K562 (cell line): Measurements from ENCODE around the gene PHYKPL. TPM values are rescaled to one million over a fixed set of nuclear protein-coding genes. Genes with fewer than 3 reads are reported as not detected.

Source experiments
- BCOR ChIP-seq: fragments of 450-650 bp; IDR thresholded peaks from 2 replicates; pipeline ENCODE4 v1.6.1; 2016
- CSDE1 ChIP-seq, 2 experiments: fragments of 450-650 bp; IDR thresholded peaks; 2 replicates each; pipeline ENCODE4 v1.6.1; 2016; ENCODE audit warnings: mild to moderate bottlenecking in 1 of 2
- CXXC5 ChIP-seq: fragments of 250-450 bp; sonication (Bioruptor Pico); IDR thresholded peaks from 2 replicates; pipeline ENCODE4 v1.8.0; 2022; ENCODE audit warnings: inconsistent platforms, mild to moderate bottlenecking, moderate library complexity
- FOXK2 ChIP-seq, 2 experiments: fragments of 450-650 bp; IDR thresholded peaks in 1 of 2; conservative IDR thresholded peaks in 1 of 2; 2 replicates each; pipeline ENCODE4 v1.6.1; 2016; ENCODE audit warnings: low read depth in 2 of 2, mild to moderate bottlenecking in 1 of 2
- GATAD2B ChIP-seq: fragments of 450-650 bp; IDR thresholded peaks from 2 replicates; pipeline ENCODE4 v1.6.1; 2017; ENCODE audit warnings: mild to moderate bottlenecking, borderline replicate concordance
- NR0B1 ChIP-seq: fragments of 450-650 bp; IDR thresholded peaks from one replicate; pipeline ENCODE4 v1.6.1; 2018; ENCODE audit warnings: mild to moderate bottlenecking, moderate library complexity; ENCODE audit not compliant: partially characterized antibody
- NRF1 ChIP-seq, 2 experiments: fragments of 450-650 bp; IDR thresholded peaks in 1 of 2; conservative IDR thresholded peaks in 1 of 2; 2 replicates each; pipeline ENCODE4 v1.6.1; 2014; ENCODE audit warnings: mild to moderate bottlenecking in 2 of 2
- PHB ChIP-seq: fragments of 250-450 bp; sonication (Bioruptor Pico); IDR thresholded peaks from 2 replicates; pipeline ENCODE4 v1.5.0; 2021
- POLR2AphosphoS2 ChIP-seq: IDR thresholded peaks from 2 replicates; pipeline ENCODE4 v1.6.1; 2012; ENCODE audit warnings: low read length, improper control_type of control experiment
- RAD51 ChIP-seq: fragments of 450-650 bp; IDR thresholded peaks from 2 replicates; pipeline ENCODE4 v1.7.1; 2016; ENCODE audit warnings: low read depth, mild to moderate bottlenecking, borderline replicate concordance
- RBM39 ChIP-seq: fragments of 200-400 bp; formaldehyde crosslinking; optimal IDR thresholded peaks from 2 replicates; pipeline ENCODE3; 2018; ENCODE audit warnings: low read depth, low read length
- XRCC5 ChIP-seq: fragments of 200-400 bp; formaldehyde crosslinking; IDR thresholded peaks from 2 replicates; pipeline ENCODE4 v1.6.1; 2017; ENCODE audit warnings: low read depth, mild to moderate bottlenecking, low read length
- ZFP1 ChIP-seq: fragments of 450-650 bp; formaldehyde crosslinking; IDR thresholded peaks from 2 replicates; pipeline ENCODE4 v1.4.0; 2020; ENCODE audit warnings: mild to moderate bottlenecking, mixed read lengths
- ZNF41 ChIP-seq: fragments of 250-450 bp; sonication (Bioruptor Pico); conservative IDR thresholded peaks from 2 replicates; pipeline ENCODE4 v1.4.0; 2020; ENCODE audit warnings: mild to moderate bottlenecking
- ZNF512 ChIP-seq: IDR thresholded peaks from 2 replicates; pipeline ENCODE4 v1.6.1; 2016; ENCODE audit warnings: missing genetic modification characterization, missing compliant biosample characterization
- ZNF584 ChIP-seq: fragments of 200-800 bp; sonication (Bioruptor generic); IDR thresholded peaks from 2 replicates; pipeline ENCODE4 v1.6.1; 2016; ENCODE audit warnings: low read depth, mild to moderate bottlenecking, missing genetic modification characterization, missing compliant biosample characterization
- ZNF707 ChIP-seq: fragments of 250-450 bp; sonication (Bioruptor Pico); conservative IDR thresholded peaks from 2 replicates; pipeline ENCODE4 v1.8.0; 2022; ENCODE audit warnings: inconsistent platforms, mild to moderate bottlenecking, moderate library complexity
- polyA plus RNA-seq, 8 experiments: library from polyadenylated mRNA; depleted of rRNA in 4 of 8; stranded (reverse) in 5 of 8; unstranded in 3 of 8; fragments of >200 nt; fragmentation: Nextera tagmentation in 2 of 8; fragmentation: Illumina TruSeq in 1 of 8; extraction: Ambion mirVana in 2 of 8; extraction: Trizol in 1 of 8; gene quantifications; 2 replicates each; pipeline versions ENCODE4 v1.2.1 to v1.2.3, GENCODE V29; 2011 to 2014; ENCODE audit warnings: inconsistent platforms in 1 of 8, missing spikeins in 1 of 8
- total RNA-seq, 7 experiments: library from RNA; depleted of rRNA in 6 of 7; stranded (reverse); fragments of >200 nt in 6 of 7; fragmentation: Illumina TruSeq in 2 of 7; extraction: Trizol in 2 of 7; gene quantifications; 2 replicates each; pipeline versions ENCODE4 v1.2.1 to v1.2.3, GENCODE V29; 2011 to 2021; ENCODE audit warnings: low replicate concordance in 1 of 7
- TF ChIP-seq, protein P1 (sequence below): fragments of 450-650 bp; formaldehyde crosslinking; conservative IDR thresholded peaks from 2 replicates; pipeline ENCODE4 v1.4.0; 2022; ENCODE audit warnings: mild to moderate bottlenecking, missing genetic modification characterization
- TF ChIP-seq, protein P2 (sequence below), 2 experiments: fragments of 150-350 bp in 1 of 2; IDR thresholded peaks; 2 replicates each; pipeline ENCODE4 v1.6.1; 2012 to 2016; ENCODE audit warnings: low read depth in 2 of 2, low read length in 2 of 2, mild to moderate bottlenecking in 1 of 2, moderate library complexity in 1 of 2
- TF ChIP-seq, protein P3 (sequence below): fragments of 250-450 bp; sonication (Bioruptor Pico); IDR thresholded peaks from 2 replicates; pipeline ENCODE4 v1.8.0; 2021; ENCODE audit warnings: moderate library complexity, mild to moderate bottlenecking, inconsistent platforms

The PHYKPL gene
- total and polyA plus RNA-seq, 9 of the 15 experiments (the other 6 are each of a cell fraction or from before 2014, with no cell fraction given), result 4.7 to 34.7 (median 18.6) TPM

DNA sequence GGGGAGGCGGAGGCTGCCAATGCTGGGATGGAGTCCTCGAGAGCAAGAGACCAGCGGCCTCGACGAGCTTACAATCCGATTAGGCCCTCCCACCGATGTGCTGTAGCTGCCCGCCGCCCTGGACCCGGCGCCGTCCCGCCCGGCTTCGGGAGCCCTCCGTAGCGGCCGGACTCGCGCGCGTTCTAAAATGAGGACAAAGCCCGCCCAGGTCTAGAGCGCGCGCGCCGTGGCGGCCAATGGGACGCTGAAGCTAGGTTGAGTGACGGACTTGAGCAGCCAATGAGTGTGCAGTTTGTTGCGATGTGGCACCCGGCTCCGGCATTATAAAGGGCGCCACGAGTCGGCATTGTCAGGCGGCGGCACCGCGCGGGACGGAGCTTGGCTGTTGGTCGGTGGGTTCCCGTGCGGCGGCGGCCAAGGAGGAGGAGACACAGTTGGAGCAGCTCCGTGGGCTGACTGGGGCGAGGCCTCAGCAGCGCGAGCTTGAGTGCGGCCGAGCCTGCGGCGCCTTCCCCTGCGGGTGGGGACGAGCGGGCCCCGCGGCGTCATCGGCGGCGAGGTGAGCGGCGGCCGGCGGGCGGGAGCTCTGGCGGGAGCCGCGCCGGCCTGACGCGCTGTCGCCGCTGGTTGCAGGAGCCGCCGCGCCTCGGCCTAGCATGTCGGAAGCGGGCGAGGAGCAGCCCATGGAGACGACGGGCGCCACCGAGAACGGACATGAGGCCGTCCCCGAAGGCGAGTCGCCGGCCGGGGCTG is 28.2 kb downstream of the PHYKPL start, which contains the start of gene HNRNPAB (continued):
- TF ChIP-seq CXXC5 (CRISPR knock-in tag), result peak; percentile 97
- TF ChIP-seq NRF1 (conservative IDR thresholded peaks at IDR 0.05 in 1 of 2, IDR thresholded peaks at IDR 0.05 in 1 of 2), result peak; percentile 80 to 84
- peak; percentile 16 to 62; a peak in 3 of 4 replicates for TF ChIP-seq FOXK2 (conservative IDR thresholded peaks at IDR 0.05 in 1 of 2, IDR thresholded peaks at IDR 0.05 in 1 of 2; ENCODE audit: low read depth in 2 of 2)
- no peak for TF ChIP-seq NR0B1
- TF ChIP-seq, protein P1, sequence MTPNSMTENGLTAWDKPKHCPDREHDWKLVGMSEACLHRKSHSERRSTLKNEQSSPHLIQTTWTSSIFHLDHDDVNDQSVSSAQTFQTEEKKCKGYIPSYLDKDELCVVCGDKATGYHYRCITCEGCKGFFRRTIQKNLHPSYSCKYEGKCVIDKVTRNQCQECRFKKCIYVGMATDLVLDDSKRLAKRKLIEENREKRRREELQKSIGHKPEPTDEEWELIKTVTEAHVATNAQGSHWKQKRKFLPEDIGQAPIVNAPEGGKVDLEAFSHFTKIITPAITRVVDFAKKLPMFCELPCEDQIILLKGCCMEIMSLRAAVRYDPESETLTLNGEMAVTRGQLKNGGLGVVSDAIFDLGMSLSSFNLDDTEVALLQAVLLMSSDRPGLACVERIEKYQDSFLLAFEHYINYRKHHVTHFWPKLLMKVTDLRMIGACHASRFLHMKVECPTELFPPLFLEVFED (CRISPR knock-in tag), result 0 out of 2 replicates have a peak, but pooled peaks have one; percentile 53
- no peak for TF ChIP-seq BCOR
- no peak for TF ChIP-seq ZFP1
- no peak for TF ChIP-seq ZNF584 (CRISPR knock-in tag)
- 0 out of 2 replicates have a peak, but pooled peaks have one; percentile 66 for TF ChIP-seq ZNF41
- TF ChIP-seq ZNF707 (CRISPR knock-in tag), result no peak
- peak in 1 of 2 experiments; percentile 73; a peak in 1 of 4 replicates for TF ChIP-seq CSDE1 (IDR thresholded peaks at IDR 0.05)
- TF ChIP-seq PHB, result no peak
- no peak for TF ChIP-seq RBM39
- TF ChIP-seq RAD51, result no peak
- TF ChIP-seq ZNF512 (tag), result no peak
- peak; percentile 62; the same call in 1 of the 2 replicates for TF ChIP-seq GATAD2B
- TF ChIP-seq, protein P2, sequence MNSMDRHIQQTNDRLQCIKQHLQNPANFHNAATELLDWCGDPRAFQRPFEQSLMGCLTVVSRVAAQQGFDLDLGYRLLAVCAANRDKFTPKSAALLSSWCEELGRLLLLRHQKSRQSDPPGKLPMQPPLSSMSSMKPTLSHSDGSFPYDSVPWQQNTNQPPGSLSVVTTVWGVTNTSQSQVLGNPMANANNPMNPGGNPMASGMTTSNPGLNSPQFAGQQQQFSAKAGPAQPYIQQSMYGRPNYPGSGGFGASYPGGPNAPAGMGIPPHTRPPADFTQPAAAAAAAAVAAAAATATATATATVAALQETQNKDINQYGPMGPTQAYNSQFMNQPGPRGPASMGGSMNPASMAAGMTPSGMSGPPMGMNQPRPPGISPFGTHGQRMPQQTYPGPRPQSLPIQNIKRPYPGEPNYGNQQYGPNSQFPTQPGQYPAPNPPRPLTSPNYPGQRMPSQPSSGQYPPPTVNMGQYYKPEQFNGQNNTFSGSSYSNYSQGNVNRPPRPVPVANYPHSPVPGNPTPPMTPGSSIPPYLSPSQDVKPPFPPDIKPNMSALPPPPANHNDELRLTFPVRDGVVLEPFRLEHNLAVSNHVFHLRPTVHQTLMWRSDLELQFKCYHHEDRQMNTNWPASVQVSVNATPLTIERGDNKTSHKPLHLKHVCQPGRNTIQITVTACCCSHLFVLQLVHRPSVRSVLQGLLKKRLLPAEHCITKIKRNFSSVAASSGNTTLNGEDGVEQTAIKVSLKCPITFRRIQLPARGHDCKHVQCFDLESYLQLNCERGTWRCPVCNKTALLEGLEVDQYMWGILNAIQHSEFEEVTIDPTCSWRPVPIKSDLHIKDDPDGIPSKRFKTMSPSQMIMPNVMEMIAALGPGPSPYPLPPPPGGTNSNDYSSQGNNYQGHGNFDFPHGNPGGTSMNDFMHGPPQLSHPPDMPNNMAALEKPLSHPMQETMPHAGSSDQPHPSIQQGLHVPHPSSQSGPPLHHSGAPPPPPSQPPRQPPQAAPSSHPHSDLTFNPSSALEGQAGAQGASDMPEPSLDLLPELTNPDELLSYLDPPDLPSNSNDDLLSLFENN (IDR thresholded peaks at IDR 0.05; ENCODE audit: low read depth in 2 of 2, low read length in 2 of 2), result 0 out of 4 replicates have a peak, but pooled peaks of 1 of the 2 experiments have one; percentile 51
- TF ChIP-seq, protein P3, sequence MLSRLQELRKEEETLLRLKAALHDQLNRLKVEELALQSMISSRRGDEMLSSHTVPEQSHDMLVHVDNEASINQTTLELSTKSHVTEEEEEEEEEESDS, result no peak
- peak; percentile 70; the same call in 1 of the 2 replicates for TF ChIP-seq POLR2AphosphoS2
- no peak for TF ChIP-seq XRCC5
